H1 (cell line): ENCODE measurements around the gene DNAH10. TPM values are rescaled to one million over a fixed set of nuclear protein-coding genes. Genes with fewer than 3 reads are reported as not detected.

ENCODE experiments used
- CTCF ChIA-PET: fragments of 300-600 bp; sonication (Branson Sonifier 250); formaldehyde crosslinking; loops from one replicate; lab custom pipeline; 2021; ENCODE audit not compliant: partially characterized antibody; lab: Charles Lee
- POLR2A ChIA-PET: fragments of 300-600 bp; sonication (Branson Sonifier 250); formaldehyde crosslinking; loops from one replicate; lab custom pipeline; 2021; ENCODE audit warnings: inconsistent platforms; ENCODE audit not compliant: partially characterized antibody; lab: Charles Lee
- DNase-seq, 2 experiments: peaks; one replicate each; pipeline versions ENCODE4 v3.0.0 to v3.0.0-alpha.2; 2010 to 2022; ENCODE audit warnings: low spot score in 2 of 2, low read depth in 1 of 2, mixed read lengths in 1 of 2
- FAIRE-seq: peaks from 2 replicates; lab custom pipeline; 2011; peaks lifted over from hg19 to GRCh38; lab: Jason Lieb, UNC
- H2AFZ ChIP-seq: 2 replicates; pipeline ENCODE4 v1.8.1; 2012; ENCODE audit warnings: low read length, inconsistent platforms
- H2AK5ac ChIP-seq: 2 replicates; pipeline ENCODE4 v1.6.1; 2013; ENCODE audit warnings: low read depth, low read length
- H2BK120ac ChIP-seq: replicated peaks from 2 replicates; pipeline ENCODE3; 2013; ENCODE audit warnings: low read depth, low read length, inconsistent platforms
- H2BK12ac ChIP-seq: 2 replicates; pipeline ENCODE4 v1.6.1; 2013; ENCODE audit warnings: low read depth, low read length
- H2BK15ac ChIP-seq: 2 replicates; pipeline ENCODE4 v1.6.1; 2013; ENCODE audit warnings: low read length
- H2BK20ac ChIP-seq: 2 replicates; pipeline ENCODE4 v1.6.1; 2013; ENCODE audit warnings: low read length
- H2BK5ac ChIP-seq: 2 replicates; pipeline ENCODE4 v1.6.1; 2013; ENCODE audit warnings: low read depth, low read length
- H3K14ac ChIP-seq: 2 replicates; pipeline ENCODE4 v1.6.1; 2013; ENCODE audit warnings: inconsistent platforms; ENCODE audit not compliant: insufficient read length
- H3K18ac ChIP-seq: 2 replicates; pipeline ENCODE4 v1.6.1; 2013; ENCODE audit warnings: low read length; ENCODE audit errors: extremely low read depth
- H3K23ac ChIP-seq: 2 replicates; pipeline ENCODE4 v1.6.1; 2013; ENCODE audit warnings: inconsistent platforms; ENCODE audit not compliant: insufficient read length
- H3K23me2 ChIP-seq: 2 replicates; pipeline ENCODE4 v1.6.1; 2013; ENCODE audit warnings: low read depth, low read length
- H3K27ac ChIP-seq: 2 replicates; pipeline ENCODE4 v1.6.1; 2011; ENCODE audit warnings: low read depth, low read length, inconsistent platforms
- H3K27me3 ChIP-seq, 4 experiments: replicated peaks in 1 of 4; 1 replicate in 1 of 4; 2 replicates in 3 of 4; pipeline versions ENCODE4 v1.6.1 to v1.8.1; 2011 to 2013; ENCODE audit warnings: low read length in 3 of 4, mild to moderate bottlenecking in 3 of 4, inconsistent platforms in 2 of 4, mixed read lengths in 2 of 4, moderate library complexity in 1 of 4; ENCODE audit not compliant: control insufficient read depth in 3 of 4, insufficient read depth in 3 of 4; ENCODE audit errors: extremely low read depth in 1 of 4
- H3K36me3 ChIP-seq, 4 experiments: 2 replicates each; pipeline versions ENCODE4 v1.6.1 to v1.8.1; 2011 to 2013; ENCODE audit warnings: mild to moderate bottlenecking in 4 of 4, low read length in 3 of 4, moderate library complexity in 2 of 4, control low read depth in 1 of 4, inconsistent platforms in 1 of 4; ENCODE audit not compliant: insufficient read depth in 4 of 4, control insufficient read depth in 2 of 4
- H3K4ac ChIP-seq: replicated peaks from 2 replicates; pipeline ENCODE3; 2013; ENCODE audit warnings: low read length, low read depth, mixed read lengths, inconsistent platforms; ENCODE audit not compliant: insufficient read length
- H3K4me1 ChIP-seq, 4 experiments: replicated peaks in 1 of 4; 1 replicate in 1 of 4; 2 replicates in 3 of 4; pipeline versions ENCODE4 v1.6.1 to v1.8.1; 2011 to 2013; ENCODE audit warnings: low read length in 3 of 4, inconsistent platforms in 2 of 4, mixed read lengths in 1 of 4; ENCODE audit not compliant: insufficient read depth in 4 of 4, control insufficient read depth in 3 of 4
- H3K4me2 ChIP-seq, 2 experiments: 2 replicates each; pipeline versions ENCODE4 v1.6.1 to v1.8.1; 2011 to 2013; ENCODE audit warnings: low read depth in 2 of 2, low read length in 2 of 2, control low read depth in 1 of 2, inconsistent platforms in 1 of 2, mild to moderate bottlenecking in 1 of 2; ENCODE audit not compliant: insufficient read depth in 1 of 2
- H3K4me3 ChIP-seq, 4 experiments: fragments of 200-600, 300-600 bp in 1 of 4; sonication (generic), shearing (Covaris generic), sonication (Bioruptor Twin) in 1 of 4; 2 replicates each; pipeline versions ENCODE4 v1.5.1 to v1.8.1; 2011 to 2016; ENCODE audit warnings: low read length in 4 of 4, low read depth in 3 of 4, control low read depth in 2 of 4, inconsistent platforms in 2 of 4, mild to moderate bottlenecking in 2 of 4, mixed read lengths in 1 of 4, moderate library complexity in 1 of 4; ENCODE audit not compliant: insufficient read depth in 2 of 4; ENCODE audit errors: extremely low read depth in 1 of 4
- H3K56ac ChIP-seq: replicated peaks from 2 replicates; pipeline ENCODE3; 2013; ENCODE audit warnings: low read depth, mild to moderate bottlenecking, mixed read lengths, low read length, inconsistent platforms; ENCODE audit not compliant: insufficient read length
- H3K79me1 ChIP-seq: 2 replicates; pipeline ENCODE4 v1.6.1; 2013; ENCODE audit warnings: low read depth, low read length, control low read depth
- H3K79me2 ChIP-seq, 2 experiments: 2 replicates each; pipeline versions ENCODE4 v1.6.1 to v1.8.1; 2012 to 2013; ENCODE audit warnings: low read length in 2 of 2, mild to moderate bottlenecking in 2 of 2, inconsistent platforms in 1 of 2; ENCODE audit not compliant: insufficient read depth in 2 of 2, control insufficient read depth in 1 of 2
- H3K9ac ChIP-seq, 4 experiments: replicated peaks in 1 of 4; 1 replicate in 1 of 4; 2 replicates in 3 of 4; pipeline versions ENCODE4 v1.6.1 to v1.8.1; 2011 to 2013; ENCODE audit warnings: low read depth in 3 of 4, low read length in 3 of 4, control low read depth in 2 of 4, mild to moderate bottlenecking in 2 of 4, moderate library complexity in 2 of 4, inconsistent platforms in 1 of 4; ENCODE audit errors: extremely low read depth in 1 of 4
- H3K9me3 ChIP-seq, 2 experiments: 2 replicates each; pipeline versions ENCODE4 v1.6.1 to v1.8.1; 2012 to 2013; ENCODE audit warnings: mild to moderate bottlenecking in 2 of 2, moderate library complexity in 2 of 2, control low read depth in 1 of 2, inconsistent platforms in 1 of 2, low read depth in 1 of 2, low read length in 1 of 2, mixed read lengths in 1 of 2; ENCODE audit not compliant: insufficient read depth in 2 of 2
- H4K20me1 ChIP-seq, 2 experiments: replicated peaks in 1 of 2; 2 replicates each; pipeline versions ENCODE3 to v1.8.1; 2011 to 2013; ENCODE audit warnings: inconsistent platforms in 2 of 2, low read length in 2 of 2, mild to moderate bottlenecking in 1 of 2; ENCODE audit not compliant: insufficient read depth in 2 of 2, control insufficient read depth in 1 of 2
- H4K5ac ChIP-seq: 2 replicates; pipeline ENCODE4 v1.6.1; 2013; ENCODE audit warnings: low read length, low read depth, mixed read lengths, inconsistent platforms; ENCODE audit not compliant: insufficient read length
- H4K8ac ChIP-seq: 2 replicates; pipeline ENCODE4 v1.8.0; 2013; ENCODE audit warnings: mild to moderate bottlenecking, moderate library complexity, low read length, inconsistent platforms; ENCODE audit not compliant: insufficient read depth; ENCODE audit errors: extremely low read depth
- H4K91ac ChIP-seq: replicated peaks from 2 replicates; pipeline ENCODE3; 2013; ENCODE audit warnings: low read length, mixed read lengths, inconsistent platforms; ENCODE audit not compliant: insufficient read length
- EZH2 ChIP-seq: fragments of 200-600 bp; sonication (generic); IDR thresholded peaks from 2 replicates; pipeline ENCODE4 v1.7.1; 2012; ENCODE audit warnings: low read depth, mild to moderate bottlenecking, moderate library complexity, low read length, inconsistent platforms; ENCODE audit not compliant: severe bottlenecking
- KDM1A ChIP-seq: fragments of 200-600, 300-600 bp; sonication (generic); IDR thresholded peaks from 2 replicates; pipeline ENCODE4 v1.7.1; 2016; ENCODE audit warnings: mild to moderate bottlenecking, low read length, borderline replicate concordance
- KDM4A ChIP-seq: IDR thresholded peaks from one replicate; pipeline ENCODE4 v1.7.1; 2012; ENCODE audit warnings: low read depth, mild to moderate bottlenecking, moderate library complexity, low read length, inconsistent platforms; ENCODE audit not compliant: severe bottlenecking
- POLR2A ChIP-seq, 2 experiments: IDR thresholded peaks; 1 replicate in 1 of 2; 2 replicates in 1 of 2; pipeline ENCODE4 v1.6.1; 2011; ENCODE audit warnings: low read depth in 2 of 2, low read length in 2 of 2, mild to moderate bottlenecking in 2 of 2; ENCODE audit errors: control extremely low read depth in 1 of 2
- SP1 ChIP-seq: IDR thresholded peaks from 2 replicates; pipeline ENCODE4 v1.6.1; 2011; ENCODE audit warnings: low read depth, low read length
- WGBS, 2 experiments: shearing (Covaris generic) in 1 of 2; methylation state at CpG; one replicate each; pipeline versions ENCODE4 v1.1.6 to v1.1.7; 2013 to 2015; ENCODE audit warnings: low lambda C conversion rate in 2 of 2, mixed read lengths in 2 of 2, inconsistent platforms in 1 of 2, low coverage in 1 of 2, missing lambda C conversion rate in 1 of 2; ENCODE audit not compliant: insufficient replicate concordance in 2 of 2, insufficient coverage in 1 of 2, insufficient read length in 1 of 2; ENCODE audit errors: extremely low coverage in 1 of 2, missing lambda C conversion rate in 1 of 2; 5-methylcytosine and 5-hydroxymethylcytosine counted together
- polyA plus RNA-seq, 7 experiments: library from polyadenylated mRNA; depleted of rRNA in 3 of 7; stranded (reverse) in 5 of 7; unstranded in 2 of 7; fragments of >200 nt in 5 of 7; fragments of 200-250 nt in 2 of 7; gene quantifications; 1 replicate in 5 of 7; 2 replicates in 1 of 7; 4 replicates in 1 of 7; pipeline versions ENCODE4 v1.2.1 to v1.2.3, GENCODE V29; 2011 to 2013; ENCODE audit warnings: missing spikeins in 2 of 7, mixed read lengths in 2 of 7
- total RNA-seq: library from RNA; stranded (reverse); fragmentation: NEBNext Ultra II Directional; extraction: Animal tissue kit (Norgen Biotek cat#: 25700); gene quantifications from 2 replicates; pipeline ENCODE4 v1.2.1, GENCODE V29; 2021
- TF ChIP-seq, protein P1 (sequence below): IDR thresholded peaks from 2 replicates; pipeline ENCODE4 v1.6.1; 2011; ENCODE audit warnings: low read length, improper control_type of control experiment

Gene DNAH10
- total and polyA plus RNA-seq, 2 of the 8 experiments (the other 6 are each of a cell fraction or from before 2014, with no cell fraction given): 0.02 to 0.24 TPM

DNA sequence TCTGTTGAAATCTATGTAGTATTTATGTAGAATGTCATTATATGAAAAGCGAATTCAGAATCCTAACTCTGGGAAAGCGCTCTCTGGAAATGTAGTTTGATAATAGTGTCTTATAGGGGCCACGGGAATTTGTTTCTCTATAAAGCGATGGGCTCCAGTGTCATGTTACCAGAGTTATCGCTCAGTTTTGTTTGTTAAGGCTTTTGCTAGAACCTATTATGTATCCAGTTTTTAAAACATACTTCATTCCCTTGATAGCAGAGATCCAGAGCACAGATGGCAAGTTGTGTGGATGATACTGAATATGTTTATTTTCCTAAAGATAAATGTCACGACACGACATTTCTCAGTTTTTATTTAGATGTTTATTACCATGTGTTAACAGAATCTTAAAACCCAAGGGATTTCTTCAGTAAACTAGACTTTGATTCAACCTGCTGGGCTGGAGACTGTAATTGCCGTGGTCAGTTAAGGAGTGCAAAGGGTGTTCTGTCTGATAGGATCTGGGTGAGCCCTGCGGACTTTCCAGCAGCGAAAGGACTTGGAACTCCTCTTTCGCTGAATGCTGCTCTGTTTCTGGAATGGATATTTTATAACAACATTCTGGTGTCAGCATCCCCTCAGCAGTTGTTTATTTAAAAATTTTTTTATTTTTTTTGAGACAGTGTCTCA lies 1.7 kb upstream of the DNAH10 start:
- CTCF ChIA-PET: interaction anchor here (1.3 to 1.7 kb wide), 2 partner anchors 11 to 178 kb away, joined by 3 to 5 read pairs; no protein-coding TSS in a partner anchor
- Histone ChIP-seq H3K14ac (no peak overlapping the region), H3K23me2 (peaks cover 10% of the 10 kb centered on the region), H2BK20ac (no peak overlapping the region), H3K18ac (no peak overlapping the region), H3K4me1 (peaks cover 0 to 6% (median 5%) of the 10 kb centered on the region in 4 experiments; a peak in 4 of 7 replicates), H2BK120ac (no peak overlapping the region), H3K9me3 (no peaks in the 10 kb centered on the region), H2AK5ac (no peak overlapping the region), H2AFZ (no peak overlapping the region)
- no peak for FAIRE-seq
- DNase-seq: no peak
- POLR2A ChIA-PET: interaction anchor here (1.9 to 2.1 kb wide), 2 partner anchors 12 to 48 kb away, joined by 5 read pairs; partner anchors contain the start of gene ATP6V0A2
- TF ChIP-seq KDM4A: no peak
- TF ChIP-seq POLR2A (IDR thresholded peaks at IDR 0.05; ENCODE audit: control extremely low read depth in 1 of 2, low read depth in 2 of 2, low read length in 2 of 2): no peak
- no peak for TF ChIP-seq KDM1A
- TF ChIP-seq, protein P1, sequence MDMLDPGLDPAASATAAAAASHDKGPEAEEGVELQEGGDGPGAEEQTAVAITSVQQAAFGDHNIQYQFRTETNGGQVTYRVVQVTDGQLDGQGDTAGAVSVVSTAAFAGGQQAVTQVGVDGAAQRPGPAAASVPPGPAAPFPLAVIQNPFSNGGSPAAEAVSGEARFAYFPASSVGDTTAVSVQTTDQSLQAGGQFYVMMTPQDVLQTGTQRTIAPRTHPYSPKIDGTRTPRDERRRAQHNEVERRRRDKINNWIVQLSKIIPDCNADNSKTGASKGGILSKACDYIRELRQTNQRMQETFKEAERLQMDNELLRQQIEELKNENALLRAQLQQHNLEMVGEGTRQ: no peak
- TF ChIP-seq EZH2: no peak
- TF ChIP-seq SP1: no peak
- TF ChIP-seq, all 59 proteins: peak for 0
- H3K27me3 ChIP-seq: peaks cover 0 to 5% (median 2%) of the 10 kb centered on the region in 4 experiments; a peak in 2 of 7 replicates
- no peak overlapping the region for H2BK5ac ChIP-seq
- no peak overlapping the region for H3K56ac ChIP-seq
- H3K9ac ChIP-seq: no peak overlapping the region
- H3K27ac ChIP-seq: no peak overlapping the region
- H4K5ac ChIP-seq: no peak overlapping the region
- H4K8ac ChIP-seq: no peak overlapping the region
- H3K79me1 ChIP-seq: no peaks in the 10 kb centered on the region
- H3K79me2 ChIP-seq: no peaks in the 10 kb centered on the region
- H3K36me3 ChIP-seq: peaks cover 0 to 23% (median 5%) of the 10 kb centered on the region in 4 experiments; a peak in 6 of 8 replicates
- no peak overlapping the region for H4K91ac ChIP-seq
- H2BK15ac ChIP-seq: no peak overlapping the region
- no peak overlapping the region for H3K4ac ChIP-seq
- H3K23ac ChIP-seq: no peak overlapping the region
- H4K20me1 ChIP-seq: peaks cover 0 to 2% of the 10 kb centered on the region in 2 experiments
- 94% methylated on average over 11 of the region's 11 CpGs; no CpG with 5 or more reads in 1 of the 2 experiments for WGBS, 2 experiments
- no peak overlapping the region; a peak in 1 of 4 replicates for H3K4me2 ChIP-seq
- H3K4me3 ChIP-seq: no peak overlapping the region
- H2BK12ac ChIP-seq: no peak overlapping the region
